ENCODE measurements around the gene MYOG.

DNA sequence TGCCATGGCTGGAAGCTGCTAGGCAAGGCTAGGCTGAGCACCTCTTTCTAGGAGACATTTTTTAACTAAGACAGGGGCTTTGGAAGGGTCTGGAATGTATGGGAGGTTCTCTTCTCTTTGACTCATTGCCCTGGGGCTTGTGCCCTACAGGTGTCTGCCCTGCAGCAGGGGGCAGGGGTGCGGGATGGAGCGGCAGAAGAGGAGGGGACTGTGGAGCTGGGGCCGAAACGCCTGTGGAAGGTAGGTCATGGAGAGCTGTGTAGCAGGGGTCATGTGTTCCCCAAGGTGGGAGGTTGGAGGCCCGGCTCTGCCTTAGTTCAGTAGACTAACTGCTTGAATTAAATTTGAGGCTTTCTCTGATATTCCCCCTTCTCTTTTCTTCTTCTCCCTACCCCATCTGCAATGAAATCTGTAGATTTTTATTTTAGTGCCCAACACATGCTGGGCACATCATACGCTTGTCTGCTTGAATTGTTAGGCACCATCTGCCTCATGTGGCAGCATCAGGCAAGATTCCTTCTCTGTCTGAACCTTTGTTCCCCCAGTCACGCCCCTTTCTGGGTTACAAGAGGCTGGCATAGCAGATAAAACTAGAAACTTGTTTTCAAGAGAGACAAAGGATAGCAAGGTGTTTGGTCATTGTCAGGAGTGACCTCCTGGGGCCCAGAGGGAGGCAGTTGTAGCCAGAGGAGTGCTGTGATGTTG is 41.1 kb downstream of the MYOG start:
- TF ChIP-seq ZNF8 (CRISPR knock-in tag; IDR thresholded peaks at IDR 0.05) = no peak
- no peak for TF ChIP-seq PPARA (CRISPR knock-in tag; IDR thresholded peaks at IDR 0.05; ENCODE audit: borderline replicate concordance)
- no peak for TF ChIP-seq RARB (CRISPR knock-in tag; IDR thresholded peaks at IDR 0.05)
- TF ChIP-seq, protein P1, sequence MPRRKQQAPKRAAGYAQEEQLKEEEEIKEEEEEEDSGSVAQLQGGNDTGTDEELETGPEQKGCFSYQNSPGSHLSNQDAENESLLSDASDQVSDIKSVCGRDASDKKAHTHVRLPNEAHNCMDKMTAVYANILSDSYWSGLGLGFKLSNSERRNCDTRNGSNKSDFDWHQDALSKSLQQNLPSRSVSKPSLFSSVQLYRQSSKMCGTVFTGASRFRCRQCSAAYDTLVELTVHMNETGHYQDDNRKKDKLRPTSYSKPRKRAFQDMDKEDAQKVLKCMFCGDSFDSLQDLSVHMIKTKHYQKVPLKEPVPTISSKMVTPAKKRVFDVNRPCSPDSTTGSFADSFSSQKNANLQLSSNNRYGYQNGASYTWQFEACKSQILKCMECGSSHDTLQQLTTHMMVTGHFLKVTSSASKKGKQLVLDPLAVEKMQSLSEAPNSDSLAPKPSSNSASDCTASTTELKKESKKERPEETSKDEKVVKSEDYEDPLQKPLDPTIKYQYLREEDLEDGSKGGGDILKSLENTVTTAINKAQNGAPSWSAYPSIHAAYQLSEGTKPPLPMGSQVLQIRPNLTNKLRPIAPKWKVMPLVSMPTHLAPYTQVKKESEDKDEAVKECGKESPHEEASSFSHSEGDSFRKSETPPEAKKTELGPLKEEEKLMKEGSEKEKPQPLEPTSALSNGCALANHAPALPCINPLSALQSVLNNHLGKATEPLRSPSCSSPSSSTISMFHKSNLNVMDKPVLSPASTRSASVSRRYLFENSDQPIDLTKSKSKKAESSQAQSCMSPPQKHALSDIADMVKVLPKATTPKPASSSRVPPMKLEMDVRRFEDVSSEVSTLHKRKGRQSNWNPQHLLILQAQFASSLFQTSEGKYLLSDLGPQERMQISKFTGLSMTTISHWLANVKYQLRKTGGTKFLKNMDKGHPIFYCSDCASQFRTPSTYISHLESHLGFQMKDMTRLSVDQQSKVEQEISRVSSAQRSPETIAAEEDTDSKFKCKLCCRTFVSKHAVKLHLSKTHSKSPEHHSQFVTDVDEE (CRISPR knock-in tag; IDR thresholded peaks at IDR 0.05) = no peak
- no peak for TF ChIP-seq ESRRG (CRISPR knock-in tag; IDR thresholded peaks at IDR 0.05)
- no peak for TF ChIP-seq TOX (CRISPR knock-in tag; IDR thresholded peaks at IDR 0.05; ENCODE audit: borderline replicate concordance)
- TF ChIP-seq, protein P2, sequence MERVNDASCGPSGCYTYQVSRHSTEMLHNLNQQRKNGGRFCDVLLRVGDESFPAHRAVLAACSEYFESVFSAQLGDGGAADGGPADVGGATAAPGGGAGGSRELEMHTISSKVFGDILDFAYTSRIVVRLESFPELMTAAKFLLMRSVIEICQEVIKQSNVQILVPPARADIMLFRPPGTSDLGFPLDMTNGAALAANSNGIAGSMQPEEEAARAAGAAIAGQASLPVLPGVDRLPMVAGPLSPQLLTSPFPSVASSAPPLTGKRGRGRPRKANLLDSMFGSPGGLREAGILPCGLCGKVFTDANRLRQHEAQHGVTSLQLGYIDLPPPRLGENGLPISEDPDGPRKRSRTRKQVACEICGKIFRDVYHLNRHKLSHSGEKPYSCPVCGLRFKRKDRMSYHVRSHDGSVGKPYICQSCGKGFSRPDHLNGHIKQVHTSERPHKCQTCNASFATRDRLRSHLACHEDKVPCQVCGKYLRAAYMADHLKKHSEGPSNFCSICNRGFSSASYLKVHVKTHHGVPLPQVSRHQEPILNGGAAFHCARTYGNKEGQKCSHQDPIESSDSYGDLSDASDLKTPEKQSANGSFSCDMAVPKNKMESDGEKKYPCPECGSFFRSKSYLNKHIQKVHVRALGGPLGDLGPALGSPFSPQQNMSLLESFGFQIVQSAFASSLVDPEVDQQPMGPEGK (CRISPR knock-in tag; IDR thresholded peaks at IDR 0.05; ENCODE audit: borderline replicate concordance) = no peak
- no peak for TF ChIP-seq ARNTL (CRISPR knock-in tag; IDR thresholded peaks at IDR 0.05; ENCODE audit: borderline replicate concordance, low read depth)
- TF ChIP-seq CSDC2 (CRISPR knock-in tag; IDR thresholded peaks at IDR 0.05) = no peak
- TF ChIP-seq ZFP3 (CRISPR knock-in tag; IDR thresholded peaks at IDR 0.05) = no peak
- TF ChIP-seq, protein P3, sequence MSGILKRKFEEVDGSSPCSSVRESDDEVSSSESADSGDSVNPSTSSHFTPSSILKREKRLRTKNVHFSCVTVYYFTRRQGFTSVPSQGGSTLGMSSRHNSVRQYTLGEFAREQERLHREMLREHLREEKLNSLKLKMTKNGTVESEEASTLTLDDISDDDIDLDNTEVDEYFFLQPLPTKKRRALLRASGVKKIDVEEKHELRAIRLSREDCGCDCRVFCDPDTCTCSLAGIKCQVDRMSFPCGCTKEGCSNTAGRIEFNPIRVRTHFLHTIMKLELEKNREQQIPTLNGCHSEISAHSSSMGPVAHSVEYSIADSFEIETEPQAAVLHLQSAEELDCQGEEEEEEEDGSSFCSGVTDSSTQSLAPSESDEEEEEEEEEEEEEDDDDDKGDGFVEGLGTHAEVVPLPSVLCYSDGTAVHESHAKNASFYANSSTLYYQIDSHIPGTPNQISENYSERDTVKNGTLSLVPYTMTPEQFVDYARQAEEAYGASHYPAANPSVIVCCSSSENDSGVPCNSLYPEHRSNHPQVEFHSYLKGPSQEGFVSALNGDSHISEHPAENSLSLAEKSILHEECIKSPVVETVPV (CRISPR knock-in tag; IDR thresholded peaks at IDR 0.05) = no peak
- TF ChIP-seq ZNF565 (CRISPR knock-in tag; conservative IDR thresholded peaks at IDR 0.05; ENCODE audit: low read depth) = no peak

Measured in SK-N-SH treated with all-trans-retinoic acid at 6 μM for 48 hours (cell line).